Type B pancreatic cell (in vitro differentiated cells): ENCODE measurements around the gene UNC13A. TPM values are rescaled to one million over a fixed set of nuclear protein-coding genes. Genes with fewer than 3 reads are reported as not detected.

ENCODE experiments used
- DNase-seq: peaks from one replicate; pipeline ENCODE4 v3.0.0; 2021; ENCODE audit warnings: mixed read lengths; ENCODE audit not compliant: unreplicated experiment; ENCODE audit errors: extremely low spot score
- H3K27ac Mint-ChIP-seq: 2 replicates; pipeline ENCODE4 v1.8.0; 2021; ENCODE audit warnings: mild to moderate bottlenecking, mixed read lengths
- H3K27me3 Mint-ChIP-seq: 2 replicates; pipeline ENCODE4 v1.8.0; 2021; ENCODE audit warnings: mixed read lengths
- H3K36me3 Mint-ChIP-seq: 2 replicates; pipeline ENCODE4 v1.8.0; 2021; ENCODE audit warnings: mixed read lengths
- H3K4me1 Mint-ChIP-seq: one replicate; pipeline ENCODE4 v1.8.0; 2021; ENCODE audit warnings: mixed read lengths; ENCODE audit not compliant: unreplicated experiment
- H3K4me3 Mint-ChIP-seq: 2 replicates; pipeline ENCODE4 v1.8.0; 2021; ENCODE audit warnings: mild to moderate bottlenecking, mixed read lengths
- H3K9me3 Mint-ChIP-seq: 2 replicates; pipeline ENCODE4 v1.8.0; 2021; ENCODE audit warnings: mixed read lengths
- CTCF ChIP-seq: fragments of 200-600 bp; sonication (generic); conservative IDR thresholded peaks from 2 replicates; pipeline ENCODE4 v1.5.0; 2021; ENCODE audit warnings: antibody characterized with exemption, mild to moderate bottlenecking
- total RNA-seq: library from RNA; stranded (reverse); gene quantifications from 2 replicates; pipeline ENCODE4 v1.2.1, GENCODE V29; 2021; ENCODE audit warnings: low replicate concordance

Gene UNC13A
- total RNA-seq, 1 donor from 2014 or later, result 4.3 TPM

- no peaks in the 10 kb centered on the region for H3K36me3 Mint-ChIP-seq
- H3K9me3 Mint-ChIP-seq, result no peaks in the 10 kb centered on the region
- DNase-seq, result no peak
- H3K27me3 Mint-ChIP-seq, result peaks cover 3% of the 10 kb centered on the region
- H3K4me3 Mint-ChIP-seq, result no peak overlapping the region
- TF ChIP-seq CTCF, result no peak
- H3K27ac Mint-ChIP-seq, result no peak overlapping the region
- no peaks in the 10 kb centered on the region for H3K4me1 Mint-ChIP-seq
These were observed 32.2 kb downstream of the UNC13A start for GRCh38 chr19:17655751-17656472.

GRCh38 chr19:17654993-17655392 is 33.2 kb downstream of the UNC13A start:
- Mint-ChIP-seq H3K27ac (no peak overlapping the region), H3K36me3 (no peaks in the 10 kb centered on the region), H3K4me1 (no peaks in the 10 kb centered on the region), H3K9me3 (no peaks in the 10 kb centered on the region), H3K27me3 (peaks cover 3% of the 10 kb centered on the region), H3K4me3 (no peak overlapping the region)
- no peak for DNase-seq
- TF ChIP-seq CTCF, result no peak

GRCh38 chr19:17652627-17653026 is 35.5 kb downstream of the UNC13A start:
- no peak for DNase-seq
- no peak for TF ChIP-seq CTCF
- Mint-ChIP-seq H3K36me3 (no peaks in the 10 kb centered on the region), H3K4me1 (no peaks in the 10 kb centered on the region), H3K27ac (no peak overlapping the region), H3K4me3 (no peak overlapping the region), H3K9me3 (no peaks in the 10 kb centered on the region), H3K27me3 (no peaks in the 10 kb centered on the region)

GRCh38 chr19:17648786-17649185 is 39.4 kb downstream of the UNC13A start:
- Mint-ChIP-seq H3K27ac (no peak overlapping the region), H3K4me1 (no peaks in the 10 kb centered on the region), H3K9me3 (no peaks in the 10 kb centered on the region), H3K27me3 (no peaks in the 10 kb centered on the region), H3K4me3 (no peak overlapping the region), H3K36me3 (no peaks in the 10 kb centered on the region)
- no peak for DNase-seq
- TF ChIP-seq CTCF, result no peak

- no peak overlapping the region for H3K4me3 Mint-ChIP-seq
- no peaks in the 10 kb centered on the region for H3K4me1 Mint-ChIP-seq
- H3K9me3 Mint-ChIP-seq, result no peaks in the 10 kb centered on the region
- no peaks in the 10 kb centered on the region for H3K36me3 Mint-ChIP-seq
- DNase-seq, result no peak
- peaks cover 2% of the 10 kb centered on the region for H3K27me3 Mint-ChIP-seq
- TF ChIP-seq CTCF, result no peak
- H3K27ac Mint-ChIP-seq, result no peak overlapping the region
These were observed 40.0 kb downstream of the UNC13A start for GRCh38 chr19:17648097-17648660.
